ENCODE data around the gene SMYD3. TPM values are rescaled to one million over a fixed set of nuclear protein-coding genes. Genes with fewer than 3 reads are reported as not detected.

Gene SMYD3
- total RNA-seq, 6 experiments from 2014 or later: 6.3 to 10.0 (median 6.6) TPM

GRCh38 chr1:246427611-246428010 is 79.5 kb downstream of the SMYD3 start:
- no peak for ATAC-seq
- TF ChIP-seq CTCF (IDR thresholded peaks at IDR 0.05): no peak
- TF ChIP-seq POLR2A (IDR thresholded peaks at IDR 0.05): no peak

GRCh38 chr1:246425895-246426294 is 81.2 kb downstream of the SMYD3 start:
- no peak overlapping the region for H3K27ac ChIP-seq

More at GRCh38 chr1:246427611-246428010, 79.5 kb downstream of the SMYD3 start:
- Histone ChIP-seq H3K27me3 (no peaks in the 10 kb centered on the region), H3K4me1 (no peaks in the 10 kb centered on the region), H3K9me3 (no peaks in the 10 kb centered on the region), H3K4me3 (no peak overlapping the region), H3K27ac (no peak overlapping the region), H3K36me3 (no peaks in the 10 kb centered on the region)
- DNase-seq: no peak
- intact Hi-C loops (cut with DNase I): no loop called here
- WGBS (ENCODE audit: insufficient coverage, low coverage, low lambda C conversion rate, missing lambda C conversion rate): 90% methylated on average over 3 of the region's 3 CpGs

GRCh38 chr1:246425139-246425794 is 81.8 kb downstream of the SMYD3 start:
- Histone ChIP-seq H3K4me3 (no peak overlapping the region), H3K9me3 (no peaks in the 10 kb centered on the region), H3K27me3 (no peaks in the 10 kb centered on the region), H3K4me1 (no peaks in the 10 kb centered on the region), H3K27ac (no peak overlapping the region), H3K36me3 (no peaks in the 10 kb centered on the region)
- no peak for DNase-seq
- intact Hi-C loops (cut with DNase I): no loop called here
- ATAC-seq: no peak
- TF ChIP-seq CTCF (IDR thresholded peaks at IDR 0.05): no peak
- no peak for TF ChIP-seq POLR2A (IDR thresholded peaks at IDR 0.05)
- WGBS (ENCODE audit: insufficient coverage, low coverage, low lambda C conversion rate, missing lambda C conversion rate): 90% methylated on average over 6 of the region's 7 CpGs

More at GRCh38 chr1:246425895-246426294, 81.2 kb downstream of the SMYD3 start:
- DNase-seq (no peak), ATAC-seq (no peak)
- Histone ChIP-seq H3K9me3 (no peaks in the 10 kb centered on the region), H3K4me3 (no peak overlapping the region), H3K36me3 (no peaks in the 10 kb centered on the region), H3K4me1 (no peaks in the 10 kb centered on the region), H3K27me3 (no peaks in the 10 kb centered on the region)
- intact Hi-C loops (cut with DNase I): no loop called here
- 81% methylated on average over 3 of the region's 3 CpGs for WGBS (ENCODE audit: insufficient coverage, low coverage, low lambda C conversion rate, missing lambda C conversion rate)
- TF ChIP-seq CTCF (IDR thresholded peaks at IDR 0.05): no peak
- TF ChIP-seq POLR2A (IDR thresholded peaks at IDR 0.05): no peak

- DNase-seq: no peak
- intact Hi-C loops (cut with DNase I): no loop called here
- Histone ChIP-seq H3K27ac (no peak overlapping the region), H3K36me3 (no peaks in the 10 kb centered on the region), H3K4me3 (no peak overlapping the region), H3K9me3 (no peaks in the 10 kb centered on the region), H3K27me3 (no peaks in the 10 kb centered on the region), H3K4me1 (no peaks in the 10 kb centered on the region)
- TF ChIP-seq POLR2A (IDR thresholded peaks at IDR 0.05) (no peak), CTCF (IDR thresholded peaks at IDR 0.05) (no peak)
- WGBS (ENCODE audit: insufficient coverage, low coverage, low lambda C conversion rate, missing lambda C conversion rate): 82% methylated on average over 3 of the region's 3 CpGs
- ATAC-seq: no peak
These were observed 86.8 kb downstream of the SMYD3 start for GRCh38 chr1:246420300-246420699.
